HepG2 (cell line): ENCODE measurements around the gene H6PD. TPM values are rescaled to one million over a fixed set of nuclear protein-coding genes. Genes with fewer than 3 reads are reported as not detected.
A peak's percentile ranks its signal among the peaks of the same experiment; 100 is the strongest.

Experiments
- AGO2 ChIP-seq: fragments of 200-400 bp; formaldehyde crosslinking; optimal IDR thresholded peaks from 2 replicates; pipeline ENCODE3; 2017; ENCODE audit warnings: mild to moderate bottlenecking, low read depth, low read length, moderate library complexity
- BATF2 ChIP-seq: sonication (generic); formaldehyde crosslinking; IDR thresholded peaks from 2 replicates; pipeline ENCODE4 v1.8.0; 2022; ENCODE audit warnings: mild to moderate bottlenecking, missing genetic modification reagents, moderate library complexity
- BCLAF1 ChIP-seq: fragments of 450-650 bp; IDR thresholded peaks from 2 replicates; pipeline ENCODE4 v1.6.1; 2017; ENCODE audit warnings: mild to moderate bottlenecking
- CBX1 ChIP-seq: IDR thresholded peaks from one replicate; pipeline ENCODE4 v1.6.1; 2016; ENCODE audit warnings: antibody characterized with exemption, low read depth
- CCAR2 ChIP-seq: fragments of 200-400 bp; formaldehyde crosslinking; optimal IDR thresholded peaks from 2 replicates; pipeline ENCODE3; 2018; ENCODE audit warnings: low read depth, mild to moderate bottlenecking, low read length, moderate library complexity
- CREM ChIP-seq, 2 experiments: sonication (generic) in 1 of 2; formaldehyde crosslinking in 1 of 2; IDR thresholded peaks; 2 replicates each; pipeline versions ENCODE4 v1.4.0 to v1.6.1; 2016 to 2020; ENCODE audit warnings: antibody characterized with exemption in 1 of 2, mild to moderate bottlenecking in 1 of 2, missing genetic modification reagents in 1 of 2
- E2F2 ChIP-seq: sonication (generic); formaldehyde crosslinking; IDR thresholded peaks from 2 replicates; pipeline ENCODE4 v1.4.0; 2020; ENCODE audit warnings: missing genetic modification reagents, borderline replicate concordance
- FOXO1 ChIP-seq: sonication (generic); formaldehyde crosslinking; IDR thresholded peaks from 2 replicates; pipeline ENCODE4 v1.4.0; 2020; ENCODE audit warnings: missing genetic modification reagents
- FOXO4 ChIP-seq: sonication (generic); formaldehyde crosslinking; conservative IDR thresholded peaks from 2 replicates; pipeline ENCODE4 v1.8.1; 2023; ENCODE audit warnings: missing genetic modification reagents
- GABPB1 ChIP-seq: IDR thresholded peaks from 2 replicates; pipeline ENCODE4 v1.6.1; 2016; ENCODE audit warnings: mild to moderate bottlenecking, missing genetic modification reagents, moderate library complexity, missing compliant biosample characterization
- GATAD1 ChIP-seq: IDR thresholded peaks from 2 replicates; pipeline ENCODE4 v1.6.1; 2016; ENCODE audit warnings: missing genetic modification reagents, missing compliant biosample characterization
- SALL2 ChIP-seq: sonication (generic); formaldehyde crosslinking; IDR thresholded peaks from 2 replicates; pipeline ENCODE4 v1.8.1; 2023; ENCODE audit warnings: mild to moderate bottlenecking, missing genetic modification reagents, inconsistent platforms
- TBP ChIP-seq: sonication (generic); formaldehyde crosslinking; IDR thresholded peaks from 2 replicates; pipeline ENCODE4 v1.5.0; 2020; ENCODE audit warnings: missing genetic modification reagents
- THAP11 ChIP-seq: IDR thresholded peaks from 2 replicates; pipeline ENCODE4 v1.6.1; 2016; ENCODE audit warnings: missing biosample characterization, missing genetic modification reagents
- ZBTB26 ChIP-seq: IDR thresholded peaks from 2 replicates; pipeline ENCODE4 v1.6.1; 2016; ENCODE audit warnings: missing compliant biosample characterization, missing genetic modification reagents, borderline replicate concordance
- ZGPAT ChIP-seq: IDR thresholded peaks from 2 replicates; pipeline ENCODE4 v1.6.1; 2016; ENCODE audit warnings: mild to moderate bottlenecking
- ZNF124 ChIP-seq: sonication (generic); formaldehyde crosslinking; IDR thresholded peaks from 2 replicates; pipeline ENCODE4 v1.4.0; 2020; ENCODE audit warnings: missing genetic modification reagents
- ZNF343 ChIP-seq: sonication (generic); formaldehyde crosslinking; IDR thresholded peaks from 2 replicates; pipeline ENCODE4 v1.4.0; 2020; ENCODE audit warnings: mild to moderate bottlenecking, missing genetic modification reagents
- ZNF569 ChIP-seq: sonication (generic); formaldehyde crosslinking; IDR thresholded peaks from 2 replicates; pipeline ENCODE4 v1.5.0; 2020; ENCODE audit warnings: mild to moderate bottlenecking, missing genetic modification reagents, moderate library complexity, borderline replicate concordance
- ZNF776 ChIP-seq: sonication (generic); formaldehyde crosslinking; IDR thresholded peaks from 2 replicates; pipeline ENCODE4 v1.4.0; 2020; ENCODE audit warnings: mild to moderate bottlenecking, missing genetic modification reagents
- polyA plus RNA-seq, 8 experiments: library from polyadenylated mRNA; depleted of rRNA in 3 of 8; stranded (reverse) in 7 of 8; unstranded in 1 of 8; fragments of >200 nt; fragmentation: Illumina TruSeq in 4 of 8; extraction: Trizol in 4 of 8; gene quantifications; 2 replicates each; pipeline versions ENCODE4 v1.2.1 to v1.2.3, GENCODE V29; 2011 to 2016; ENCODE audit warnings: low read depth in 4 of 8, missing spikeins in 1 of 8, mixed read lengths in 1 of 8; ENCODE audit not compliant: insufficient read depth in 1 of 8
- total RNA-seq, 5 experiments: library from RNA; depleted of rRNA; stranded (reverse); fragments of >200 nt; fragmentation: Illumina TruSeq; extraction: Trizol; gene quantifications; 2 replicates each; pipeline ENCODE4 v1.2.3, GENCODE V29; 2016; ENCODE audit warnings: low read depth in 1 of 5

The H6PD gene
- total and polyA plus RNA-seq, 2 of the 13 experiments (the other 11 are each of a cell fraction or from before 2014, with no cell fraction given): 9.3 to 14.1 TPM

- TF ChIP-seq FOXO4 (no peak), ZNF776 (CRISPR knock-in tag) (peak; percentile 60; the same call in 1 of the 2 replicates), AGO2 (peak; percentile 64), THAP11 (CRISPR knock-in tag) (peak; percentile 62), ZNF343 (CRISPR knock-in tag) (peak; percentile 25; the same call in 1 of the 2 replicates), CREM (IDR thresholded peaks at IDR 0.05) (peak; percentile 40; the same call in 1 of the 2 replicates), CREM (CRISPR knock-in tag; IDR thresholded peaks at IDR 0.05) (no peak), GABPB1 (peak; percentile 79), BATF2 (CRISPR knock-in tag) (no peak), TBP (CRISPR knock-in tag) (no peak), ZGPAT (no peak), BCLAF1 (no peak), ZNF569 (CRISPR knock-in tag) (no peak), ZBTB26 (CRISPR knock-in tag) (peak; percentile 12; the same call in 1 of the 2 replicates), GATAD1 (CRISPR knock-in tag) (peak; percentile 61), SALL2 (CRISPR knock-in tag) (peak; percentile 33; the same call in 1 of the 2 replicates), E2F2 (CRISPR knock-in tag) (no peak), FOXO1 (CRISPR knock-in tag) (no peak), ZNF124 (peak; percentile 21; the same call in 1 of the 2 replicates), CCAR2 (no peak), CBX1 (peak; percentile 38)
Measured at GRCh38 chr1:9234223-9235095, at the start of gene H6PD (continued).
